GM19372 (cell line): ENCODE measurements around the gene CACNA2D4.

Experiments
- ATAC-seq: cut with Tn5 transposase; IDR thresholded peaks from one replicate; pipeline ENCODE4 v1.9.1; 2021; ENCODE audit warnings: mild to moderate bottlenecking, low read depth, moderate library complexity; ENCODE audit not compliant: unreplicated experiment

Gene CACNA2D4

DNA sequence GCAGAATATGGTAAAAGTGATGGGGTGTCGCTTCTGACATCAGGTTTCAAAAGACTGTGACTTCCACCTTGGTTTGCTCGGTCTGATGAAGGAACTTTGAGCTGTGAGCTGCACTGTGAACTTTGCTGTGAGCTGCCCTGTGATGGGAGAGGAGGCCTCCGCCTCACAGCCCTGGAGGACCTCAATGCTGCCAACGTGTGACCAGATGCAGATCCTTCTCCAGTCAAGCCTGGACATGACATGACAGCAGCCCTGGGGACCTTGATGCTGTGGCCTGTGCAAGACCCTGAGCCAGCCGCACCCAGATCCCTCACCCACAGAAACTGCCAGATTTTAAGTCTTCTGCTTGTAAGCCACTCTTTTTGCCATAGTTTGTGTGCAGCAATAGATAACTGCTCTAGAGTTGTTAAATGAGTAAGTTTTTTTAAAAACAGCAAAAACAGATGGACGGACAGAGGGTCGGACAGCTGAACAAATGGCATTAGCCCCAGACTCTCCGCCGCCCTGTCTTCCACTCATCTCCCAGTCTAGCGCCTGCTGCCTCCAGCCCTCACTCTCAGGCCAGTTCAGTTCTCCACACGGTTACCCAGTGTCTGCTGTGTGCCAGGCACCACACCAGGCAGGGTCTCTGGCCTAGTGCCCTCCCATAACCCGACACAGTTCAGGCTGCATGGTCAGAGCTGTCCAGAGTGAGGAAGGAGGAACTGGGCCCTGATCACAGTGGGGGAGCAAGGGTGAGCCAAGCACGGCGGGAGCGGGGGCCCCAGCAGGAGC, 111.2 kb downstream of the CACNA2D4 start:
- no peak for ATAC-seq

- no peak for ATAC-seq
Measured at GRCh38 chr12:1806301-1807086, 112.0 kb downstream of the CACNA2D4 start.

- no peak for ATAC-seq
Measured at GRCh38 chr12:1805441-1806081, 112.9 kb downstream of the CACNA2D4 start.

GRCh38 chr12:1804545-1805332, 113.7 kb downstream of the CACNA2D4 start:
- ATAC-seq: peak; percentile 82

GRCh38 chr12:1803736-1804135, 114.7 kb downstream of the CACNA2D4 start:
- no peak for ATAC-seq

- ATAC-seq: no peak
Measured at GRCh38 chr12:1801303-1801975, 117.0 kb downstream of the CACNA2D4 start.

DNA sequence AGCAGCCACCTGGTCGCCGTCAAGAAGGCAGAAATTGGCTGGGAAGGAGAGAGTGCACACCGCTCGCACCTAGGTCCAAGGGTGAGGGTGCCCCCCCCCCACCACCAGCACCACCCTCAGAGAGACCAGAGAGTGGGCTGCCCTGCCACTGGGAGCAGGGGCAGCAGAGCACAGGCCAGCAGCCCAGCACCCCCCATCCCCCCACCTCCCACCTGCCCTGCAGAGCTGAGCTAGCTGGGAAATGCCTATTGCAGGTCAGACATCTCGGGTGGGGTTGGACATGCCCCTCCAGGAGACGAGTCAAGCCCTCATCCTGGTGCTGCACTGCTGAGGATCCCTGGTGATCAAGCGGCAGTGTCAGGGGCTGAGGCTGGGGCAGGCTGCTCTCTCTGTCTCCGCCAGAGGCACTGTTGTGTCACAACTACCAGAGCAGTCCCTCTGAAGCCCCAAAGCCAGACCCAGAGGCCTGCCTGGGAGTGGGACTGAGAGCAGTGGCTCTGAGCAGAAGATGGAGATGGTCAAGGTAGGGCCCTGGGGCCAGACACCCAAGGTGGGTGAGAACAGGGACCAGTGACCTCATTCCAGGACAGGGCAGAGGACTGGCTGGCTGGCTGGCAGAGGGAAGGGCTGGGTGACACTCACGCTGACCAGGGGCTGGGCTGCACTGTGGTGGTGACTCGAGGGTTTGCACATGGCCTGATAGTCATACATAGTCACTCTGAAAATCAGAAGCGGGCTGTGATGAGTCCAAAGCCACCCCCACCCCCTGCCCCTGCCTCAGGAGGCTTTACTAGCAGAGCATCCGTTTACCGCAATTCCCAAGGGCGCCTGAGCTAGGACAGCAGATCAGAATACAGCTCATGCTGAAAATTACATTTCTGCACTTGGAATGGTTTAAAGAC, 117.8 kb downstream of the CACNA2D4 start:
- ATAC-seq: no peak

GRCh38 chr12:1799882-1800400, 118.5 kb downstream of the CACNA2D4 start:
- ATAC-seq: no peak

- no peak for ATAC-seq
Measured at GRCh38 chr12:1799051-1799881, 119.2 kb downstream of the CACNA2D4 start.

DNA sequence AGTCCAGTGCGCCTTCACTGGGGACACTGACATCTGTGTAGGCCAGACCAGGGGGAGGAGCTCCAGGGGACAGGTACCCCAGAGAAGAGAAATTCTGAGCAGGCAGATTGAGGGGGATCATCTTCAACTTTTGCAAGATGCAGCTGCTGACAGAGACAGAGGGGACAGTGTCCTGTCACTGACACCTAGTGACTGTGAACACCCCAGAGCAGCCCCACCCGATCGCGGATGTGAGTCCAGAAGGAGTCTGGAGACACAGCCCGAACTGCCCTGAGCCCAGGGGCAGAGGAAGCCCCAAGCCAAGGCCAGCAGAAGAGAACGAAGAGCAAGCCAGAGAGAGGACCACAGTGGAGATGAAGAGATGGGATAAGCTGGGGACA, 119.8 kb downstream of the CACNA2D4 start:
- no peak for ATAC-seq

DNA sequence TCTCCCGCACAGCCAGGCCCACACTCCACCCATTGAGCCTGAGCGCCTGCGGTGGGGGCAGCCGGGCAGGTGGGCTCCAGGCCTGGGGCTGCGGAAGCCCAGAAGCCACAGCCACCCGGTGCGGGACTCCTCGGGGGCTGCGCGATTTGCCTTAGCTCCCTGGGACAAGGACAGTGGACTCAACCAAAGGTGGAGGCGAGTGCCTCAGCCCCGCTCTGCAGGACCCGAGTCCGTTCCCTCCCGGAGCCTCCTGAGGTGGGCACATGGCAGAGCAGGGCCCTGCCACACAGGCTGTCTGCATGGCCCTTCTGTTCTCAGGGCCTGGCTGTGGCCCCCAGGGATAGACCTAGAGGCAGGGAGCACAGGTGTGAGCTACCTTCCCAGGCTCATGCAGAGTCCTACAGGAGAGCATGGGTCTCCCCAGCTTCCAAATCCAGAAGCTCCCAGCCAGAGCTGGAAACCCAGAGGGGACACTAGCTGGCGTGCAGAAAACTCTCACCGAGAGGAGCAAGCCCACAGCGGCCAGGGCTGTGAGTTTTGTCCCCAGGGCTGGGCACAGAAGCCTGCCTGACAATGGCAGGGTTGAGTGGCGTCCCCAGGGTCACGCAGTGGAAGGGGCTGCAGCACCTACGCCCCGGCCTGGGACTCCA, 120.3 kb downstream of the CACNA2D4 start:
- ATAC-seq: no peak

DNA sequence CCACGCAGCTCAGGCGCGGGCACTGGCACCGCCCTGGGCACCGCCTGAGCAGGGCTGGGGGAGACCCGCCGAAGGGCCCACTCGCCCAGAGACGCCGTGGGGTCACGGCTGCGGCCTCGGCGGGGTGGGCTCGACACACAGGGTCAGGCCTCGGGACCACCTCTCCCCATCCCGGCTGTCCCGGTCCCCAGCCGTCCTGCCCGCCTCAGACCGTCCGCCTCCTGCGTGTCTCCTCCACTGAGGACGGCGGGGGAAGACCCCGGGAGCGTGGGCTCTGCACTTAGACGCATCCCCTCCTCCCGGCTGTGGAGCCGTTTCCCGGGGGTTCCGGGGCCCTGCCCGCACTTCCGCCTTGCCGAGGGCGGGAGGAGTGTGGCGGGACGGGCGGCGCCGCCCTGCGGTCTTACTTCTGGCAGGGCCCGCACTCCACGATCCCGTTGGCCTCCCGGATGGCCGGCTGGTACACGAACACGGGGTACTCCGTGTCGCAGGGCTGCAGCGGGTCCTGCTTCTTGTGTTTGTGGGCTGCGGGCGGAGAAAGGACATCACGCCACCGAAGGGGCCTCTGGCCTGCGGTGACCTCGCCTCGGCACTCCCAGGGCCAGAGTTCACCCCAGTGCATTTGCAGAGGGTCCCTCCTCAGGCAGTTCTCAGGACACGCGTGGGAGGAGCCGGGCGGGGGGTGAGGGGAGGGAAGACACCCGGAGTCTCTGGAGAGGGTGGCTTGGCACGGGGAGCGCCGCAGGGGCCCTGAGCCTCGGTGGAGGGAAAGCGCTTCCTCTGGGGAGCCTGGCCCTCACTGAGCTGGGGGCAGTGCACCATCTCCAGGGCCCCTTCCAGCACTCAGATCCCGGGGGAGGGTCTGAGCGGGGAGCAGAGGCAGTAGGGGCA, 121.2 kb downstream of the CACNA2D4 start:
- peak; percentile 6 for ATAC-seq

DNA sequence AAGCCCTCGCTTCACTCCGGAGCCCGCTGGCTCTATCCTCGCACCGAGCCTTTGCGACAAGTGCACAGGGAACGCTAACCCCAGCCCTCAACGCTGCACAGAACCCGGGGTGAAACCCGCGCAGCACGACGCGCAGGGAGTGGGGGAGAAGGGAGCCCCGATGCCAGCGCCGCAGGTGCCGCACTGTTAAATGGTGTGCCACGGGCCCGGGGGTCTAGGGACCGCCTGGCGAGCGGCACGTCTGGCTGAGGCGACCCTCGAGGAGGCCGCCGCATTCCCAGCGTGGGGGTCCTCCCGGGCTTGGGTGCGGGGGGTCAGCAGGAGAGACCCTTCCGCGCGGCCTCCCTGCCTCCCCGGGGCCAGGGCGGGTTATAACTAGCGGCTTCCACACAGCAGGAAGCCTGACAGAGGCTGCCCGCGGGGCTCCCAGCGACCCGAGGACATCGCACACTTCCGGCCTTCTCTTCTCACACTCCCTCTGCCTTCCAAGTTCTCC, 121.9 kb downstream of the CACNA2D4 start:
- peak; percentile 19 for ATAC-seq

DNA sequence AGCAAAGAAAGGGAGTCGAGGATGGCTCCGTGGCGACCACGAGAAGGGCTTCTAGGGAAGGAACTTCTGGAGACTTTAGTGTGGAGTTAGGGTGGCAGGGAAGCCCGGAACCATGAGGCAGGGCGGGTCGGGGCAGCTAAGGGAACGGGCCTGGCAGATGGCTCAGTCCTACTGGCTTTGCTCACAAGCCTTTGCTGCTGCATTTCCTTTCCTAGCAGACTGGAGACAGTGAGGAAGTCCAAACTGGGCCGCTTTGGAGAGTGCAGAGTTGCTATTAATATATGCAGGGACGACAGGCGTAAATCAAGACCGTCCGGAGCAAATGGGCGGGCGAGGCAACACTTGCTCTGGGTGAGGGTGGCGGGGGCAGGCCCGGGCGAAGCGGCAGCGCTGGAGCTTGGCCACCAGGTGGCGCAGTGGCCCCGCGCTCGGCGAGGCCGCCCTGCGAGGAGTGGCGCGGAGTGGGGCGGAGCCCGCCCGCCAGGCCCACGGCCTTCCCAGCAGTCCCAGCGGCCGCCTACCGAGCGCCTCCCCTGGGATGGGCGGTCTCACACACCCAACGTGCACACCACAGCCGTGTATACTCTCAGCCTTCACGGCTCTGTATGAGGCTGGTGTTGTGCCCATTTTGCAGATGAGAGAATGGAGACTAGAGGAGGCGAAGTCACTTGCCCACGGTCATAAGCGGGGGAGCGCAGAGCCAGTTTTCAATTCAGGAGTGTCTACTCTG, 122.5 kb downstream of the CACNA2D4 start:
- peak; percentile 94 for ATAC-seq

DNA sequence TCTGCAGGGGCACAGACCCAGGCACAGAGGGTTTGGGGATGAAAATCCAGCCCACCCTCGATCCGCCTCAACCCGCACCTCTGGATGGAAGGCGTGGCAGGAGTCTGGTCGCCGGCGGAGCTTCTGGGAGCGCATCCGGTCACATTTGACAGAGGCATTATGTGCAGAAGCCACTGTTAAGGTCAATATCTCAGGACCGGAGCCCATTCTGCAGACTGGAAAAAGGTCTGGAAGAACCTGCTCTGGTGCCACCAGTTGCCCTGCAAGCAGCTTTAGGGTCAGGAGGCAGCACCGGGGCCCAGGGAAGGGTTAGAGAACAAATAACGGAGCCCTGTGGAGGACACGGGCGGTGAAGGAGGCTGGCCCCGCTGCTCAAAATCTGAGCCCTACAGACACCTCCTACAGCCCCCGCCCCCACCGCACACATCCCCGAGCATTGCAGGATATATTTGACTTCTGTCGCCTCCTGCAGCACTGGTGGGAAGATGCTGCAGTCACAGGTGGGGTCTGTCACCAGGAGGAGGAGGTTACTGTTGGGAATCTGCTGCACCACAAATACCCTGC, 123.1 kb downstream of the CACNA2D4 start:
- ATAC-seq: no peak
